ENCODE data around the gene KIF2C.

GRCh38 chr1:44808063-44808937 is 68.7 kb downstream of the KIF2C start, which contains the start of gene BTBD19:
- TF ChIP-seq CTCF (conservative IDR thresholded peaks at IDR 0.05; ENCODE audit: low read length) (no peak), EZH2phosphoT487 (IDR thresholded peaks at IDR 0.05; ENCODE audit: borderline replicate concordance, low read depth, low read length) (no peak)

All from OCI-LY7 (cell line).